CD4-positive, alpha-beta T cell treated with Interleukin-4 for 1 hour (primary cell): ENCODE data around the gene PLEKHN1.

Experiments
- DNase-seq, 2 donors: peaks; one replicate each; pipeline ENCODE4 v3.0.0-alpha.2; 2020 to 2022

Gene PLEKHN1

GRCh38 chr1:929712-930632 is 36.3 kb upstream of the PLEKHN1 start:
- no peak for DNase-seq

GRCh38 chr1:930633-931138 is 35.6 kb upstream of the PLEKHN1 start:
- DNase-seq, result no peak

GRCh38 chr1:931380-932172 is 34.7 kb upstream of the PLEKHN1 start:
- no peak for DNase-seq

DNA sequence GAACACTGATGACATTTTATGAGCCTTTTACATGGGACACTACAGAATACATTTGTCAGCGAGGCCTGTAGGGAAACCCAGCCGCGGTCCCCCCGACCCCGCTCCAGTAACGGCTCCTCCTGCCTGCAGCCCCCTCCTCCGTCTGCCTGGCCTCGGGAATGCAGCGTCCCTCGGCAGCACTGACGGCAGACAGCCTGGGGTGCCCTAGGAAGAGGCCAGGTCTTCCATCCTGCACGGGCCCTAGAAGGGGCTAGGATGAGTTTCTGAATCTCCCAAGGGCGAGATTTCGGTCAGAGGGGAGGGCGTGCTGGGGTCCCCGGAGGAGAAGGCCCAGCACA is 34.1 kb upstream of the PLEKHN1 start:
- DNase-seq, result no peak

GRCh38 chr1:932776-933602 is 33.3 kb upstream of the PLEKHN1 start:
- no peak for DNase-seq

- DNase-seq, result no peak
These were observed 32.7 kb upstream of the PLEKHN1 start for GRCh38 chr1:933603-933940.

- no peak for DNase-seq
These were observed 31.1 kb upstream of the PLEKHN1 start for GRCh38 chr1:934991-935750.

GRCh38 chr1:935751-936231 is 30.5 kb upstream of the PLEKHN1 start:
- DNase-seq, result no peak

- DNase-seq, result no peak
These were observed 29.7 kb upstream of the PLEKHN1 start for GRCh38 chr1:936348-937264.

- no peak for DNase-seq
These were observed 28.8 kb upstream of the PLEKHN1 start for GRCh38 chr1:937521-937920.

GRCh38 chr1:938088-938683 is 28.1 kb upstream of the PLEKHN1 start:
- no peak for DNase-seq

DNA sequence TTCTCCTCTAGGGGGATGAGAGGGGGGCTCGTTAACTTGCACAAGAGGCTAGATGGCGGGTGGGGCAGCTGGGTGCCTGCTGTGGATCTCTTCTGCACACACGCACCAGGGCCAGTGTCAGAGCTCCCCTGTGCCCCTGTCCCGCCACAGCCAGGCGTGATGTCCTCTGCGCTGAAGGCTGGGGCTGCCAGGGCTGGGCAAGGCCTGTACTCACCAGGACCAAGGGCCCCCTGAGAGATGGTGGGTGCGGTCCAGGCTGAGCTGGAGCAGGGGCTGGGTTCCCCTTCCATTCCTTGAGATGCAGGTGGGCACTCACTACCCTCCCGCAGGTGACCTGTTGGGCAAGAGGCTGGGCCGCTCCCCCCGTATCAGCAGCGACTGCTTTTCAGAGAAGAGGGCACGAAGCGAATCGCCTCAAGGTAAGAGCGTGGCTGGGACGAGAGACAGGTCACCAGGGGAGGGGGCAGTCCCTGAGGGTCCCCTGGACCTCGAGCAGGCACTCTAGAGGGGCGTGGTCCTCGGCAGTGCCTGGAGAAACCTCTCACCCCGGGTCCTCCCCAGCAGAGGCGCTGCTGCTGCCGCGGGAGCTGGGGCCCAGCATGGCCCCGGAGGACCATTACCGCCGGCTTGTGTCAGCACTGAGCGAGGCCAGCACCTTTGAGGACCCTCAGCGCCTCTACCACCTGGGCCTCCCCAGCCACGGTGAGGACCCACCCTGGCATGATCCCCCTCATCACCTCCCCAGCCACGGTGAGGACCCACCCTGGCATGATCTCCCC is 27.4 kb upstream of the PLEKHN1 start:
- DNase-seq, result no peak

DNA sequence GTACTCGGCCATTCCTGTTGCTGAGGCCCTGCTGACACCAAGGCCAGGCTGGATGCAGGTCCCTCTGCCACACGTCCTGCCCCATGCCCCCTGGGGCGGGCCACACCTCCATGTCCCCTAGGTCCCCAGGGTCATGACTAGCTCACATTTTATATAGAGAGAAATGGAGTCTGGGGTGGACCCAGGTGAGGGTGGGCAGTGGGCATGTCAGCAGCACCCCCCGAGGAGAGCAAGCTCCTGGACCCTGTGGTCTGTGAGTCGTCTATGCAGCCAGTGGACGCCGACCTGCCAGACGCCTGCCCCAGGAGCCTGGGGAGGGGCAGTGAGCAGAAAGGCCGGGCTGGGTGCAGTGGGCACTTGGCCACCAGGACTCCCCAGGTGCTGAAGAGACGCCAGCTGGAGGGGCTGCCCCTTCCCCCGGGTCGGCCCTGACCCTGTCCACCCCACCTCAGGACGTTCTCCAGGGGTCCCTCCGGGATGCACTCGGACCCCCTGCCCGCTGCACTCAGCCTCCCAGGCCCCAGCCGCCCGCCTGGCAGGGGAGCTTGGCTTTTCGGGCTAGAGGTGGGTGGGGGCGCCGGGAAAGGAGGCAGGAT is 26.7 kb upstream of the PLEKHN1 start:
- no peak for DNase-seq

- DNase-seq, result peak in 1 of 2 donors; percentile 27
These were observed 25.9 kb upstream of the PLEKHN1 start for GRCh38 chr1:940107-941014.

GRCh38 chr1:941015-941587 is 25.2 kb upstream of the PLEKHN1 start:
- no peak for DNase-seq

- DNase-seq, result no peak
These were observed 24.5 kb upstream of the PLEKHN1 start for GRCh38 chr1:941588-942383.

DNA sequence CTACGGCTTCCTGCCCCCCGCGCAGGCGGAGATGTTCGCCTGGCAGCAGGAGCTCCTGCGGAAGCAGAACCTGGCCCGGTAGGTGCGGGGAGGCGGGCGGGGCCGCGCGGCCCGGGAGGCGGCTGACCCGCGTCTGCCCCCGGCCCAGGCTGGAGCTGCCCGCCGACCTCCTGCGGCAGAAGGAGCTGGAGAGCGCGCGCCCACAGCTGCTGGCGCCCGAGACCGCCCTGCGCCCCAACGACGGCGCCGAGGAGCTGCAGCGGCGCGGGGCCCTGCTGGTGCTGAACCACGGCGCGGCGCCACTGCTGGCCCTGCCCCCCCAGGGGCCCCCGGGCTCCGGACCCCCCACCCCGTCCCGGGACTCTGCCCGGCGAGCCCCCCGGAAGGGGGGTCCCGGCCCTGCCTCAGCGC is 23.9 kb upstream of the PLEKHN1 start:
- DNase-seq, result no peak
